Gastrocnemius medialis (tissue), 4 donors: ENCODE measurements around the gene CSPG4. TPM values are rescaled to one million over a fixed set of nuclear protein-coding genes. Genes with fewer than 3 reads are reported as not detected.
A peak's percentile ranks its signal among the peaks of the same experiment; 100 is the strongest.

Source experiments
- ATAC-seq, 2 donors: fragments of 150-250 bp; one replicate each; pipeline ENCODE4 v1.9.1; 2016
- DNase-seq, 2 donors: peaks; one replicate each; pipeline ENCODE4 v3.0.0-alpha.2; 2019
- H3K27ac ChIP-seq, 4 donors: fragments of 200-600 bp; sonication (generic); 1 replicate in 1 of 4; 2 replicates in 3 of 4; pipeline ENCODE4 v1.5.1; 2016 to 2018; ENCODE audit warnings: mild to moderate bottlenecking in 2 of 4, moderate library complexity in 1 of 4
- H3K27me3 ChIP-seq, 3 donors: fragments of 200-600 bp; sonication (generic) in 2 of 3; 1 replicate in 1 of 3; 2 replicates in 2 of 3; pipeline versions ENCODE4 v1.5.1 to v1.6.0; 2016 to 2019; ENCODE audit warnings: mild to moderate bottlenecking in 1 of 3, moderate library complexity in 1 of 3
- H3K36me3 ChIP-seq, 2 donors: fragments of 200-600 bp; sonication (generic) in 1 of 2; one replicate each; pipeline ENCODE4 v1.5.1; 2017 to 2018
- H3K4me1 ChIP-seq, 2 donors: fragments of 200-600 bp; sonication (generic) in 1 of 2; one replicate each; pipeline ENCODE4 v1.5.1; 2016 to 2017; ENCODE audit warnings: mild to moderate bottlenecking in 2 of 2
- H3K4me3 ChIP-seq, 4 donors: fragments of 200-600 bp; sonication (generic) in 3 of 4; 1 replicate in 1 of 4; 2 replicates in 3 of 4; pipeline ENCODE4 v1.5.1; 2016 to 2019; ENCODE audit warnings: mild to moderate bottlenecking in 2 of 4
- H3K9me3 ChIP-seq, 3 donors: fragments of 200-600 bp; sonication (generic) in 2 of 3; 1 replicate in 1 of 3; 2 replicates in 2 of 3; pipeline ENCODE4 v1.5.1; 2016 to 2019
- POLR2A ChIP-seq, 2 donors: fragments of 450-650 bp; IDR thresholded peaks; one replicate each; pipeline ENCODE4 v1.6.1; 2017; ENCODE audit warnings: antibody characterized with exemption in 2 of 2, mild to moderate bottlenecking in 2 of 2, moderate library complexity in 2 of 2
- in situ Hi-C, 4 donors: fragments of 200-750 bp; cut with MboI; loops; one replicate each; pipeline versions ENCODE4 v1.15.0 to v1.8.0; 2017; ENCODE audit warnings: low sequenced_read_pairs in 4 of 4
- intact Hi-C: fragments of 100-400 bp; cut with DNase I; formaldehyde crosslinking; loops from one replicate; pipeline ENCODE4 v1.15.1; 2023; ENCODE audit warnings: low total_unique reads
- total RNA-seq, 4 donors: library from RNA; depleted of rRNA; stranded (reverse); fragments of >200 nt; gene quantifications; one replicate each; pipeline versions ENCODE4 v1.1.0 to v1.2.3, GENCODE V29; 2016
- TF ChIP-seq, protein P1 (sequence below), 5 experiments: fragments of 450-650 bp in 3 of 5; fragments of 200-600 bp in 2 of 5; sonication (generic) in 2 of 5; IDR thresholded peaks in 4 of 5; conservative IDR thresholded peaks in 1 of 5; 1 replicate in 4 of 5; 2 replicates in 1 of 5; pipeline ENCODE4 v1.5.1; 2016 to 2019; ENCODE audit warnings: antibody characterized with exemption in 5 of 5, mild to moderate bottlenecking in 3 of 5, moderate library complexity in 3 of 5

CSPG4 gene
- total RNA-seq, 4 donors from 2014 or later = 38.2 to 145 (median 88.5) TPM

DNA sequence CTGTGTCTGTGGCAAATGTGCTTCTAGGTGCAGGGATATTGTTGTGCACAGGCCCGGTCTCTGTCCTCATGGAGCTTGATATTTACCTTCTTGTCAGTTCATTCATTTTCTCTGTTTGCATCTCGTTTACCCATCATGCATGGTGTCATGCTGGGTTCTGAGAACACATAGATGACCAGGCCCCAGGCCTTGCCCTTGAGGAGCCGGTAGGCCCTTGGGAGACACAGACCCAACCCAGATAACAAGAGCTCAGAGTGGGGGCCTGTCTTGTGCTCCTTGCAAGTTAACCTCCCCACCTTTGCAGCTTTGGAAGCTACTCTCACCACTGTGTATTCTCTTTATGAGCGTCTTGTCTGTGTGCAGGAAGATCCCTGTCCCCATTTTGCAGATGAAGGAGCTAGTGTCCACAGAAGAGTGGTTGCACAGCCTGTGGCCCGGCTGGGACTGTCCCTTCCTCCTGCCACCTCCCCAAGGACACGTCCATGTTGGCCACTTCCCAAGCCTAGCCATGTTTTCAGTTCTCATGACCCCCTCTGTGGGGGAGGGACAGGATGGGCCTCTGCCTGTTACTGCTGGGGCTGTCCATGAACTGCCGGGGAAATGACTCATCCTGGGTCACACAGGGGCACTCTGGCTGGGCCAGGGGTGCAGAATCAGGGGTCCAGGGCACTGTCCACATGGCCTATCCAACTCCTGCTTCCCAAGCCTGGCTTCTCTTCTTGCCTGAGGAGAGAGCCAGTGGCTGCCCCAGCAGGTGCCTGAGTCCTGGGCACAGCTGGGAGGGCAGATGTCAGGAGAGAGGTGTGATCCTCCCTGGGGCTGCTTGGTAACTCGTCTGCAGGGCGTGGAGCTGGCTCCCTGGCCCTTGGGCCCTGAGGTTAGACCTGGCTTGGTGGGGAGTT, 61.5 kb downstream of the CSPG4 start:
- no peak for DNase-seq

DNA sequence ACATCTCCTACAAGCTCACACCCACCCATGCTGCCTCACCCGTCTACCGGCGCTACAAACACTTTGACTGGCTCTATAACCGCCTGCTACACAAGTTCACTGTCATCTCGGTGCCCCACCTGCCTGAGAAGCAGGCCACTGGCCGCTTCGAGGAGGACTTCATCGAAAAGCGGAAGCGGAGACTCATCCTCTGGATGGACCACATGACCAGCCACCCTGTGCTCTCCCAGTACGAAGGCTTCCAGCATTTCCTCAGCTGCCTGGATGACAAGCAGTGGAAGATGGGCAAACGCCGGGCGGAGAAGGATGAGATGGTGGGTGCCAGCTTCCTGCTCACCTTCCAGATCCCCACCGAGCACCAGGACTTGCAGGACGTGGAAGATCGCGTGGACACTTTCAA, 62.8 kb downstream of the CSPG4 start:
- H3K27me3 ChIP-seq = no peaks in the 10 kb centered on the region
- TF ChIP-seq, protein P1, sequence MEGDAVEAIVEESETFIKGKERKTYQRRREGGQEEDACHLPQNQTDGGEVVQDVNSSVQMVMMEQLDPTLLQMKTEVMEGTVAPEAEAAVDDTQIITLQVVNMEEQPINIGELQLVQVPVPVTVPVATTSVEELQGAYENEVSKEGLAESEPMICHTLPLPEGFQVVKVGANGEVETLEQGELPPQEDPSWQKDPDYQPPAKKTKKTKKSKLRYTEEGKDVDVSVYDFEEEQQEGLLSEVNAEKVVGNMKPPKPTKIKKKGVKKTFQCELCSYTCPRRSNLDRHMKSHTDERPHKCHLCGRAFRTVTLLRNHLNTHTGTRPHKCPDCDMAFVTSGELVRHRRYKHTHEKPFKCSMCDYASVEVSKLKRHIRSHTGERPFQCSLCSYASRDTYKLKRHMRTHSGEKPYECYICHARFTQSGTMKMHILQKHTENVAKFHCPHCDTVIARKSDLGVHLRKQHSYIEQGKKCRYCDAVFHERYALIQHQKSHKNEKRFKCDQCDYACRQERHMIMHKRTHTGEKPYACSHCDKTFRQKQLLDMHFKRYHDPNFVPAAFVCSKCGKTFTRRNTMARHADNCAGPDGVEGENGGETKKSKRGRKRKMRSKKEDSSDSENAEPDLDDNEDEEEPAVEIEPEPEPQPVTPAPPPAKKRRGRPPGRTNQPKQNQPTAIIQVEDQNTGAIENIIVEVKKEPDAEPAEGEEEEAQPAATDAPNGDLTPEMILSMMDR (IDR thresholded peaks at IDR 0.05 in 4 of 5, conservative IDR thresholded peaks at IDR 0.05 in 1 of 5) = no peak
- TF ChIP-seq POLR2A (IDR thresholded peaks at IDR 0.05) = no peak
- DNase-seq (no peak), ATAC-seq (no peak)
- H3K4me1 ChIP-seq = peaks cover 26 to 28% of the 10 kb centered on the region in 2 donors
- intact Hi-C loops = no loop called here
- in situ Hi-C loops = loop anchor here in 2 of 4 donors (25.0 kb wide), 1 partner anchor 288 kb away; the partner anchor contains the start of gene MAN2C1 (in 2 of the 2)
- H3K27ac ChIP-seq = peak overlapping the region in 3 of 4 donors; percentile 80 to 87 (median 85)
- H3K36me3 ChIP-seq = no peaks in the 10 kb centered on the region
- peak overlapping the region in 2 of 4 donors; percentile 74 to 76 for H3K4me3 ChIP-seq
- no peaks in the 10 kb centered on the region for H3K9me3 ChIP-seq

More for the DNA sequence above, 61.5 kb downstream of the CSPG4 start:
- in situ Hi-C loops = no loop called here
- H3K27me3 ChIP-seq = no peaks in the 10 kb centered on the region
- no peaks in the 10 kb centered on the region for H3K9me3 ChIP-seq
- intact Hi-C loops = no loop called here
- TF ChIP-seq, protein P1 (IDR thresholded peaks at IDR 0.05 in 4 of 5, conservative IDR thresholded peaks at IDR 0.05 in 1 of 5) = no peak
- no peak for TF ChIP-seq POLR2A (IDR thresholded peaks at IDR 0.05)
- H3K4me1 ChIP-seq = peaks cover 26 to 28% of the 10 kb centered on the region in 2 donors
- peak in 1 of 2 donors; percentile 25 for ATAC-seq
- H3K4me3 ChIP-seq = peak overlapping the region; percentile 3 to 74 (median 22)
- no peaks in the 10 kb centered on the region for H3K36me3 ChIP-seq
- H3K27ac ChIP-seq = peak overlapping the region; percentile 12 to 87 (median 67)

DNA sequence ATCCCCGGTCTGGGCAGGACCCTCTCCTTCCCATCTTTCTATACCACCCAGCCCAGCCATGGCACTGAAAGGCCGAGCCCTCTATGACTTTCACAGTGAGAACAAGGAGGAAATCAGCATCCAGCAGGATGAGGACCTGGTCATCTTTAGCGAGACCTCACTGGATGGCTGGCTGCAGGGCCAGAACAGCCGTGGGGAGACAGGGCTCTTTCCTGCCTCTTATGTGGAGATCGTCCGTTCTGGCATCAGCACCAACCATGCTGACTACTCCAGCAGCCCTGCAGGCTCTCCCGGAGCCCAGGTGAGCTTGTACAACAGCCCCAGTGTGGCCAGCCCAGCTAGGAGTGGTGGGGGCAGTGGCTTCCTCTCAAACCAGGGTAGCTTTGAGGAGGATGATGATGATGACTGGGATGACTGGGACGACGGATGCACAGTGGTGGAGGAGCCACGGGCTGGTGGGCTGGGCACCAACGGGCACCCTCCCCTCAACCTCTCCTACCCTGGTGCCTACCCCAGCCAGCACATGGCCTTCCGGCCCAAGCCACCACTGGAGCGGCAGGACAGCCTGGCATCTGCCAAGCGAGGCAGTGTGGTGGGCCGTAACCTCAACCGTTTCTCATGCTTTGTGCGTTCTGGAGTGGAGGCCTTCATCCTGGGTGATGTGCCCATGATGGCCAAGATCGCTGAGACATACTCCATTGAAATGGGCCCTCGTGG, 63.4 kb downstream of the CSPG4 start:
- Histone ChIP-seq H3K4me1 (peaks cover 26 to 28% of the 10 kb centered on the region in 2 donors), H3K27me3 (no peaks in the 10 kb centered on the region), H3K27ac (peak overlapping the region; percentile 80 to 87 (median 84)), H3K9me3 (no peaks in the 10 kb centered on the region), H3K36me3 (no peaks in the 10 kb centered on the region), H3K4me3 (peak overlapping the region; percentile 74 to 85 (median 76))
- in situ Hi-C loops (loop anchor here in 2 of 4 donors (25.0 kb wide), 1 partner anchor 287 kb away; the partner anchor contains the start of gene MAN2C1 (in 2 of the 2)), intact Hi-C loops (no loop called here)
- TF ChIP-seq POLR2A (IDR thresholded peaks at IDR 0.05) = no peak
- TF ChIP-seq, protein P1 (IDR thresholded peaks at IDR 0.05 in 4 of 5, conservative IDR thresholded peaks at IDR 0.05 in 1 of 5) = no peak
- ATAC-seq = no peak
- no peak for DNase-seq

DNA sequence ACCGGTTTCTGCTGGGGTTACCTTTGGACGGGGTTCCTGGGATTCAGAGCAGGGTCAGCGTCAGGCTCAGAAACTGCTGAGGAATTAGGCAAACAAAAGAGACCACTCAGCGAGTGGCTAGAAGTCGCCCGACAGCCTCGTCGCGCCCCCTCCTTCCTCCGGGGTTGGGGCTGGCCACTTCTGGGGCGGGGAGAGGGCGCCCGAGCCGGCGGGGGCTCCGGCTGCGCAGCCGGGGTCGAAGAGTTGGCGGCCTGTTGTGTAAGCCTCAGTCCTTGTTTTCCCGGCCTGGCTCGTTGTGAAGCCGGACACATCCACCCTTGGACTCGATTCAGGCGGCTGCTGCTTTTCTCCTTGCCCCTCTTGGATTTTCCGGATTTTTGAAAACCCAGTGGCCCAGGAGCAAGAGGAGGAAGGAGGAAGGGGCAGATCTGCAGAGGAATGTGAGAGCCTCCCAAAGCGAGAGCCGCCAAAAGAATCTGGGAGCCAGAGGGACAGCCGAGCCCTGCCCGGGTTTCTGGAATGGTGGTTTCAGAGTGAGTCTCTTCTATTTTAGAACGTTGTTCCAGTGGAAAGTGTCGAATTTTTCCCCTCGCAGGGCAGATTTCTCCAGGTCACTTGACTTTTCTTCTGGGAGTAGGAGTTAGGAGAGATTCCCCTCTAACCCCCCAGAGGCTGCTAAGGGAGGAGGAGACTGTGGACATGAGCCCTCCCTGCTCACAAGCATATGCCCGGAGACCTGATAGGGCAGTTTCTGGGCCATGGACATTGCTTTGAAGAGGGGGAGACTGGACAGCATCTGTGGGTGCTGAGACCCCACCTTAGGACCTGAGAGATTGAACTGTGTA, 64.3 kb downstream of the CSPG4 start:
- no peak for DNase-seq
- no peaks in the 10 kb centered on the region for H3K9me3 ChIP-seq
- ATAC-seq = peak; percentile 20 to 34
- TF ChIP-seq POLR2A (IDR thresholded peaks at IDR 0.05) = no peak
- H3K36me3 ChIP-seq = no peaks in the 10 kb centered on the region
- H3K27ac ChIP-seq = peak overlapping the region; percentile 80 to 87 (median 84)
- H3K4me3 ChIP-seq = peak overlapping the region; percentile 74 to 85 (median 76)
- in situ Hi-C loops = loop anchor here in 2 of 4 donors (25.0 kb wide), 1 partner anchor 286 kb away; the partner anchor contains the start of gene MAN2C1 (in 2 of the 2)
- no peaks in the 10 kb centered on the region for H3K27me3 ChIP-seq
- intact Hi-C loops = no loop called here
- H3K4me1 ChIP-seq = peaks cover 26 to 28% of the 10 kb centered on the region in 2 donors
